K562 (cell line): ENCODE measurements around the gene ZNF264. TPM values are rescaled to one million over a fixed set of nuclear protein-coding genes. Genes with fewer than 3 reads are reported as not detected.
A peak's percentile ranks its signal among the peaks of the same experiment; 100 is the strongest.

ENCODE experiments used
- ARNT ChIP-seq, 2 experiments: fragments of 450-650 bp; IDR thresholded peaks; 2 replicates each; pipeline ENCODE4 v1.6.1; 2016; ENCODE audit warnings: mild to moderate bottlenecking in 1 of 2
- CHD7 ChIP-seq: fragments of 200-600 bp; sonication (generic); IDR thresholded peaks from one replicate; pipeline ENCODE4 v1.6.1; 2012; ENCODE audit warnings: mild to moderate bottlenecking, low read depth, low read length, inconsistent platforms
- DDX20 ChIP-seq: fragments of 450-650 bp; IDR thresholded peaks from 2 replicates; pipeline ENCODE4 v1.6.1; 2016; ENCODE audit warnings: missing genetic modification characterization, low read depth, mild to moderate bottlenecking, missing compliant biosample characterization, moderate library complexity
- E2F4 ChIP-seq: sonication (generic); formaldehyde crosslinking; IDR thresholded peaks from 2 replicates; pipeline ENCODE4 v1.8.0; 2022; ENCODE audit warnings: mild to moderate bottlenecking, low read depth, missing genetic modification reagents
- ETS1 ChIP-seq: conservative IDR thresholded peaks from 2 replicates; pipeline ENCODE4 v1.6.1; 2011; ENCODE audit warnings: low read depth, mild to moderate bottlenecking, low read length; ENCODE audit not compliant: control insufficient read depth
- GTF2B ChIP-seq: IDR thresholded peaks from 2 replicates; pipeline ENCODE4 v1.6.1; 2011; ENCODE audit not compliant: insufficient read length; ENCODE audit errors: extremely low read depth
- MEF2D ChIP-seq: conservative IDR thresholded peaks from 2 replicates; pipeline ENCODE4 v1.6.1; 2016; ENCODE audit warnings: low read depth, missing genetic modification characterization, missing compliant biosample characterization
- NFYB ChIP-seq: IDR thresholded peaks from 2 replicates; pipeline ENCODE4 v1.6.1; 2011; ENCODE audit warnings: mild to moderate bottlenecking, moderate library complexity; ENCODE audit not compliant: insufficient read length; ENCODE audit errors: extremely low read depth
- NR2C2 ChIP-seq, 2 experiments: fragments of 200-800 bp in 1 of 2; sonication (Bioruptor generic) in 1 of 2; sonication (generic) in 1 of 2; formaldehyde crosslinking in 1 of 2; IDR thresholded peaks; 2 replicates each; pipeline versions ENCODE4 v1.6.1 to v1.8.0; 2016 to 2022; ENCODE audit warnings: mild to moderate bottlenecking in 1 of 2, missing compliant biosample characterization in 1 of 2, missing genetic modification characterization in 1 of 2, missing genetic modification reagents in 1 of 2
- PHTF2 ChIP-seq: fragments of 250-450 bp; sonication (Bioruptor Pico); IDR thresholded peaks from 2 replicates; pipeline ENCODE4 v1.5.0; 2021; ENCODE audit warnings: mild to moderate bottlenecking
- SIN3B ChIP-seq: fragments of 450-650 bp; IDR thresholded peaks from 2 replicates; pipeline ENCODE4 v1.6.1; 2017; ENCODE audit warnings: low read depth, mild to moderate bottlenecking, moderate library complexity
- polyA plus RNA-seq, 8 experiments: library from polyadenylated mRNA; depleted of rRNA in 4 of 8; stranded (reverse) in 5 of 8; unstranded in 3 of 8; fragments of >200 nt; fragmentation: Nextera tagmentation in 2 of 8; fragmentation: Illumina TruSeq in 1 of 8; extraction: Ambion mirVana in 2 of 8; extraction: Trizol in 1 of 8; gene quantifications; 2 replicates each; pipeline versions ENCODE4 v1.2.1 to v1.2.3, GENCODE V29; 2011 to 2014; ENCODE audit warnings: inconsistent platforms in 1 of 8, missing spikeins in 1 of 8
- total RNA-seq, 7 experiments: library from RNA; depleted of rRNA in 6 of 7; stranded (reverse); fragments of >200 nt in 6 of 7; fragmentation: Illumina TruSeq in 2 of 7; extraction: Trizol in 2 of 7; gene quantifications; 2 replicates each; pipeline versions ENCODE4 v1.2.1 to v1.2.3, GENCODE V29; 2011 to 2021; ENCODE audit warnings: low replicate concordance in 1 of 7

ZNF264 gene
- total and polyA plus RNA-seq, 9 of the 15 experiments (the other 6 are each of a cell fraction or from before 2014, with no cell fraction given): 0.08 to 7.9 (median 1.3) TPM

- TF ChIP-seq CHD7 (no peak), MEF2D (tag) (no peak), PHTF2 (CRISPR knock-in tag) (no peak), GTF2B (no peak), DDX20 (tag) (no peak), NFYB (no peak), NR2C2 (CRISPR knock-in tag; IDR thresholded peaks at IDR 0.05) (no peak), NR2C2 (tag; IDR thresholded peaks at IDR 0.05) (peak; percentile 73), ARNT (IDR thresholded peaks at IDR 0.05) (no peak), ETS1 (no peak), SIN3B (no peak), E2F4 (CRISPR knock-in tag) (no peak)
Observed at GRCh38 chr19:57191141-57192076, at the start of gene ZNF264 (continued).
